GM19468 (cell line): ENCODE measurements around the gene PCSK7.

Experiments
- ATAC-seq: cut with Tn5 transposase; IDR thresholded peaks from one replicate; pipeline ENCODE4 v1.9.1; 2021; ENCODE audit warnings: mild to moderate bottlenecking, moderate library complexity, moderate number of reproducible peaks; ENCODE audit not compliant: unreplicated experiment; ENCODE audit errors: extremely low read depth

The PCSK7 gene

DNA sequence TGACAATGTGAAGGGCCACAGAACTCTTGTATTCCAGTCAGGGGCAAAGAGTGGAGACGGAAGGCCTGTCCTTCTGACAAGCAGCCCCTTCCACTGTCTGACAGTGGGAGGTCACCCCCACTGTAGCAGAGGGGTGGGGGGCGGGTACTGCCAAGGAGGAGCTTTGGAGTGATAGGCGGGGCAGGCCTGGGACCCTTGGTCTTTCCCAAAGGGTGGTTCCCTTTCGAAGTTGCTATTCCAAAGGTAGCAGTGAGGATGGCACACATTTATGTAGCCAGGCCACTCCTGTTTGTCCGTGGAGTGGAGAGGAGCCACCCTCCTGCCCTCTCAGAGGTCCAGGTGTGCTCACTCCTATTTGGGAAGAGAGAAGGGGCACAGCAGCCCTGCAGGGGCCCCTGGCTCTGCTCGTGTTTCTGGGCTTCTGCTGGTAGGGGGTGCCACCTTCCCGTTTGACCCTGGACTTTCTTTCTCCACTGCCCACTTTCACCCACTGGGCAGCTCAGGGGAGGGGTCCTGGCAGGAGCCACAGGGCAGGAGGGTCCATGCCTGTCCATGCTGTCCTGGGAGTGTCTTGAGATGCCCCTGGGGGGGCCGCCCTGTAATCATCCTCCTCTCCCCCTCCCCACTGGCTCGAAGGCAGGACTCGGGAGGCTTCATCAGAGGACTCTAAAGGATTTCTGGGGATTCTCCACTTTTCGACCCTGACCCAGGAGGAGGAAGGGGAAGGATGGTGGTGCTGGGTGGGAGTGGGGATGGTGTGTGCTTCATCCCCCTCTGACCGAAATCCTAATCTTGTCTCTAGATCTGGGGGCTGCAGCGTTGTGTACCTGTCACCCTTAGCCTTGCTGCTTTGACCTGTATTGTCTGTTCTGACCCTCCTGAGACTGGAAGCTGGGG, 31.7 kb downstream of the PCSK7 start:
- no peak for ATAC-seq

DNA sequence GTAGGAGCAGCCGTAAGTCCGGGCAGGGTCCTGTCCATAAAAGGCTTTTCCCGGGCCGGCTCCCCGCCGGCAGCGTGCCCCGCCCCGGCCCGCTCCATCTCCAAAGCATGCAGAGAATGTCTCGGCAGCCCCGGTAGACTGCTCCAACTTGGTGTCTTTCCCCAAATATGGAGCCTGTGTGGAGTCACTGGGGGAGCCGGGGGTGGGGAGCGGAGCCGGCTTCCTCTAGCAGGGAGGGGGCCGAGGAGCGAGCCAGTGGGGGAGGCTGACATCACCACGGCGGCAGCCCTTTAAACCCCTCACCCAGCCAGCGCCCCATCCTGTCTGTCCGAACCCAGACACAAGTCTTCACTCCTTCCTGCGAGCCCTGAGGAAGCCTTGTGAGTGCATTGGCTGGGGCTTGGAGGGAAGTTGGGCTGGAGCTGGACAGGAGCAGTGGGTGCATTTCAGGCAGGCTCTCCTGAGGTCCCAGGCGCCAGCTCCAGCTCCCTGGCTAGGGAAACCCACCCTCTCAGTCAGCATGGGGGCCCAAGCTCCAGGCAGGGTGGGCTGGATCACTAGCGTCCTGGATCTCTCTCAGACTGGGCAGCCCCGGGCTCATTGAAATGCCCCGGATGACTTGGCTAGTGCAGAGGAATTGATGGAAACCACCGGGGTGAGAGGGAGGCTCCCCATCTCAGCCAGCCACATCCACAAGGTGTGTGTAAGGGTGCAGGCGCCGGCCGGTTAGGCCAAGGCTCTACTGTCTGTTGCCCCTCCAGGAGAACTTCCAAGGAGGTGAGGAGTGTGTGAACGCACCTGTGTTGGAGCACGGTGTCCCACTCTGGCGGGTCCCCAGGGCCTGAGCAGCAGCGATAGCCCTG, 32.6 kb downstream of the PCSK7 start, which contains the start of gene TAGLN:
Gene TAGLN (plus strand): TSS at position 318 of the 863 bp plus-strand sequence. CDS start 3,644 bp downstream, outside the sequence.
- ATAC-seq: no peak

DNA sequence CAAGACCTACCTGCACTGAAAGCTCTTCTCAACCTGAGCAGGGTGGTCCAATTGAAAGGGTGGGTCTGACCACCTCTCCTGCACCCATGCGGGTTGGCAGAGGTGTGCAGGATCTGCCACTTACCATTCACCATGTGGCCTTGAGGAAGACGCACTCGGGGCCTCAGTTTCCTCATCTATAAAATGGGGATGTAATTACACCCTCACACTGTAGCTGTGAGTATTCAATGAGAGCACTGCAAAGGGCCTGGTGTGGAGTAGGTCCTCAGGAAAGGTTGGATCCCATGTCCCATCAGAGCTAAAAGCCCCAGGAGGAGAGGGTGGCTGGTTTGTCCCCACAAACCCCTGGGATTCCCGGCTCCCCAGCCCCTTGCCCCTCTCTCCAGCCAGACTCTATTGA, 33.3 kb downstream of the PCSK7 start:
- ATAC-seq: no peak

DNA sequence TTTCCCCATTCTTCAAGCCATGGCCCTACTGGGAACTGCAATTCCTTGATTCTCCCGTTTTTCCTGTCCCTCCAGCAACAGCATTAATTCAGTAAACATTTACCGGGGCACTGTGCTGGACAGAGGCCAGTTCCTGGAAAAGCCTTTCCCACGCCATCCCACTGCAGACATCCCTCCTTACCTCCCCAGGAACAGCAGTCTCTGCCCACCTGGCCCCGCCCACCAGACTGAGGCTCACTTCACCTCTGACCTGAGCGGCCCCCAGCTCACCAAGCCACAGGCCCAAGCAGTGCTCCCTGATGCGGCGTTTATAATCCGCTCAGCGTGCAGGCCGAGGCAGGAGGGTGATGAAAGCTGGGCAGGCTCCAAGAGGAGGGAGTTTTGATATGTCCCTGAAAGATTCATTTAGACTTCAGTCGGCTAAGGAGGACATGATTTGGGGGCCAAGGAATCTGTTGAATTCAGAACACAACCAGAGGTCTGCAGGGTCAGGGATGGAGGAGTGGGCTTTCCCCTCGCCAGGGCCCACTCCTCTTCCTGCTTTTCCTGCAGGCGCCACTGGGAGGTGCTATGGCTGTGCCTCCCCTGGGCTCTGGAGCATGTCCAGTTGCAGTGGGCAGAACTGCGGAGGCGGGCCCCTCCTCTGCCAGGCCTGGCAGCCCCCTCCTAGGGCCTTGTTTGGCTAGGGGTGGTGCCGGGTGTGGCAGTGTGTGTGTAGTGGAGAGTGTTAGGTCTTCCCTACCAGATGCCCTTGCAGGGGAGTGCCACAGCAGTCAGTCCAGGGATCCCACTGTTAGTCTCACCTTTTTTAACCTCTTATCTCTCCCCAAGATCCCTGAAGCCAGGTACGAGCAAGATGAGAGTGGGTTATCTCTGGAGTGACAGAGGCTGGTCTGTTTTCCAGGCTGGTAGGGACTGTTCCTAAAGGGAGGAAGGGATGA, 34.1 kb downstream of the PCSK7 start:
- ATAC-seq: no peak

DNA sequence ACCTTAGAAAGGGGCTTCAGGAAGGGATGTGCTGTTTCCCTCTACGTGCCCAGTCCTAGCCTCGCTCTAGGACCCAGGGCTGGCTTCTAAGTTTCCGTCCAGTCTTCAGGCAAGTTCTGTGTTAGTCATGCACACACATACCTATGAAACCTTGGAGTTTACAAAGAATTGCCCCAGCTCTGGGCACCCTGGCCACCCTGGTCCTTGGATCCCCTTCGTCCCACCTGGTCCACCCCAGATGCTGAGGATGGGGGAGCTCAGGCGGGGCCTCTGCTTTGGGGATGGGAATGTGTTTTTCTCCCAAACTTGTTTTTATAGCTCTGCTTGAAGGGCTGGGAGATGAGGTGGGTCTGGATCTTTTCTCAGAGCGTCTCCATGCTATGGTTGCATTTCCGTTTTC, 34.9 kb downstream of the PCSK7 start:
- no peak for ATAC-seq

DNA sequence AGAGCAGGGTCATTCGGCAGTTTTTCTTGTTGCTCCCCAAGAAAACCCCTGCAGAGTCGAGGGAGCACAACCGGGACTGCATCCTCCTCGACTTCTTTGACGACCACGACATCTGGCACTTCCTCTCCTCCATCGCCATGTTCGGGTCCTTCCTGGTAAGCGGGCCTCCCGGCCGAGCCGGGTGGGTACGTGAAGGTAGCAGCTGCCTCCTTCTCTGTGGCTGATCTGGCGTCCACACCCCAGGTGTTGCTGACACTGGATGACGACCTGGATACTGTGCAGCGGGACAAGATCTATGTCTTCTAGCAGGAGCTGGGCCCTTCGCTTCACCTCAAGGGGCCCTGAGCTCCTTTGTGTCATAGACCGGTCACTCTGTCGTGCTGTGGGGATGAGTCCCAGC, 36.1 kb downstream of the PCSK7 start:
- no peak for ATAC-seq

DNA sequence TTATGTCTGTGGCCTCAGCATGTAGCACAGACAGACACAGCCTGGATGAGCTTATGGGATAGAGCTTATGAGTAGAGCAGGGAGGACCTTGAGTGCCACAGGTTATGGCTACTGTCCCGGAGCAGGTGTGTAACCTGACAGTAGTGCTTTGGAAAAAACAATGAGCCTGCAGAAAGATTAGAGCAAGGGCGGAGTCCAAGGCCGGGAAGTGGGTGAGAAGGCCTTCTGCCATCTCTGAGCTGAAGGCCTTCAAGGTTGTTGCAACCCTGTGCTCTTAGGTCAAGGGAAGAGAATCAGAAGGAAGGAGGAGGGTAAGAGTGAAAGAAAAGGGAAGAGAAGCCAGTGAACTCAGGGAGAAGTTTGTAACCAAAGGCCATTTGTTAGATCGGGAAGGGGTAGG, 36.6 kb downstream of the PCSK7 start:
- ATAC-seq: no peak

DNA sequence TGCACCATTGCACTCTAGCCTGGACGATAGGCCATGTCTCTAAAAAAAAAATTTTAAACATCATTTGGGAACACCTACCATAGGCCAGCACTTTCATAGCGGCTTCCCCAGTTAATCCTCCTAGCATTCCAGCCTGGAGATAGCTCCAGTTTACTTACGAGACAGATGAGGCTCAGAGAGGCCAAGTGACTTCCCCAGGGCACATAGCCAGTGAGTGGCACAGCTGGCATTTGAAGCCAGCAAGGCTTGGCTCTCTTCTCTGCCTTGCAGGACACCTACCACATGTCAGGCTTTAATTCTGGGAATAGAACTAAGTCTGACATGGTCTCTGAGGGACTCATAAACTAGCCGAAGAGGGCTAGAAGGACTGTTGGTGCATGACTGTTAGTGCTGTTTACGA, 37.6 kb downstream of the PCSK7 start:
- no peak for ATAC-seq

DNA sequence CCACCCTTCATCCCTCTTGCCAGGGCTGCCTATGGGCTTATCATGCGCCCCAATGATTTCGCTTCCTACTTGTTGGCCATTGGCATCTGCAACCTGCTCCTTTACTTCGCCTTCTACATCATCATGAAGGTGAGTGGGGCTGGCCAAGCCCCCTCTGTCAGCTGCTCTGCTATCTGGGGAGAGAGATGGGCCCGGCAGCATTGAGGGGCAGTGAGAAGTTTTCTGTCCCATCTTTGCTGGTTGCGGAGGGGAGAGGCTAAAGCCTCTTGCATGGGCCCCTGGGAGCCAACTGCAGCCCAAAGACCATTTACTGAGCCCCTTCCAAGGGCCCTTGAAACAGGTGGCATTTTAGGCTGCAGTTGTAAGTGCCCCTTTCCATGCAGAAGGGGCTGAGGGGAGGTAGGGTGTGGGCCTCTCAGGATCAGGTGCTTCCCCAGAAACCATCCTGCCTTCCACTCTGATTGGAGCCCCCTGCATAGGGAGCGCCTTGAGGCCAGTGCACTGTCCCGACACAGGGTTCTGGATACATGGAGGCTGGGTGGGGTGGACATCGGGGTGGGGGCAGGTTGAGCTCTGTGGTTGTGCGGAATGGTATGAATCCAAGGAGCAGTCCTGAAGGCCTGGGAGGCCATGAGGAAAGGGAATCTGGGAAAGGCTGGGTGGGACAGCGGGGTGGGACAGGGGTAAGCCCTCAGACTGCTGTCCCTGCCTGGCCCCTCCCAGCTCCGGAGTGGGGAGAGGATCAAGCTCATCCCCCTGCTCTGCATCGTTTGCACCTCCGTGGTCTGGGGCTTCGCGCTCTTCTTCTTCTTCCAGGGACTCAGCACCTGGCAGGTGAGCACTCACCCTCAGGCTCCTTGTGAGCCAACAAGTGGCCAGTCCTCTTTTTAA, 38.5 kb downstream of the PCSK7 start:
- ATAC-seq: no peak

DNA sequence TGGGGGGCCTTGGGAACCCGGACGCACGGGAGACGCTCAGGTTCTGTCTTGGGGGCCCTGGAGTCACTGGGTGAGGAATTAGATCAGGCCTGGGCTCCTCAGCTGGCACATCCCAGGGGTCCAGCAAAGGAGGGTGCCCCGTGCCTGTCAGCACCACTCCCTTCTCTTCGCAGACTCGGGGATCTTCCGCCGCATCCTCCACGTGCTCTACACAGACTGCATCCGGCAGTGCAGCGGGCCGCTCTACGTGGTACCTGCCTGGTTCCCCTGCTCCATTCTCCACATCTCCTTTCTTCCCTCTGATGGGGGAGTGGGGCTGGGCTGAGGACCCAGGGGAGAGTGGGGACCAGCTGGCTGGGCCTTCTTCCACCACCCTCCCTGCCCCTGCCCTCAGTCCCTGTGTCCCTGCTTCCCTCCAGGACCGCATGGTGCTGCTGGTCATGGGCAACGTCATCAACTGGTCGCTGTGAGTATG, 39.4 kb downstream of the PCSK7 start:
- no peak for ATAC-seq

DNA sequence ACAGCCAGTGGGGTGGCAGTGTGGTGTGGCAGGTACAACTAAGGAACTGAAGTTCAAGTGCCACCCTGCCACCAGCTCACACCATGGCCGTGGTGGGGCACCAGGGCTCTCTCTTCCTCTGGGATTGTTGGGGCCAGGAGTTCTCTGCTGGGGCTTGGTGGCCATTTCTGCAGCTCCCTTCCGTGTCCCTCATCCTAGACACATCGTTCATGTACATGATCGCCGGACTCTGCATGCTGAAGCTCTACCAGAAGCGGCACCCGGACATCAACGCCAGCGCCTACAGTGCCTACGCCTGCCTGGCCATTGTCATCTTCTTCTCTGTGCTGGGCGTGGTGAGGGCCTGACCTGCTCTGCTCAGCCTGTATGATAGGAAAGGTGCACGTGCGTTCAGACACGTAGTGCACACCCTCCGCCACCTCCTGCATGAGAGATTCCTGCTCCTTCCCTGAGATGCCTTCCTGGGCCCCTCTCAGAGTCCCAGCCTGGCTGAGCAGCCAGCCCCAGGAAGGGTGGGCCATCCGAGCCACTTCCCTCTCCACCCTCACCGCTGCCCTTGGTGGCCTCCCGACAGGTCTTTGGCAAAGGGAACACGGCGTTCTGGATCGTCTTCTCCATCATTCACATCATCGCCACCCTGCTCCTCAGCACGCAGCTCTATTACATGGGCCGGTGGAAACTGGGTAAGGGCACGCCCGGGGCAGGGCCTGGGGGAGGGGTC, 40.0 kb downstream of the PCSK7 start:
- ATAC-seq: no peak

DNA sequence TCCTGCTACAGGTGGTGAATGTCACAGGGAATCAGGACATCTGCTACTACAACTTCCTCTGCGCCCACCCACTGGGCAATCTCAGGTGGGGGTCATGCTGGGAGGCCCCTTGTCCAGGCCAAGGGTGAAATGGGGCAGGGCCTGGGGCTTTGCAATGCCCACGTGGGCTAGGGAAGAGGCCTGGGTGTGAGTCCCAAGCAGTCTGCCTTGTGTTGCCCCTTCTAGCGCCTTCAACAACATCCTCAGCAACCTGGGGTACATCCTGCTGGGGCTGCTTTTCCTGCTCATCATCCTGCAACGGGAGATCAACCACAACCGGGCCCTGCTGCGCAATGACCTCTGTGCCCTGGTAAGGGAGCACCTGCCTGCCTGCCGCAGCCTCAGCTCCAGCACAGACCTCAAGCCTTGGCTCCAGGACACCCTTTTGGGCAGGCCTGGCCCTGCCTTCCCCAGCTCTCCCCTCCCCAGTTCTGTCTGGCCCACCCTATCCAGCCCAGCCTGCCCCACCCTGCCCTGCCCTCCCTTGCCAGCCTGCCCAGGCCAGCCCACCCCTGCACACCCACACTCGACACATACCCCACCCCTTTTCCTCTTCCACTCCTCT, 41.8 kb downstream of the PCSK7 start:
- ATAC-seq: no peak

DNA sequence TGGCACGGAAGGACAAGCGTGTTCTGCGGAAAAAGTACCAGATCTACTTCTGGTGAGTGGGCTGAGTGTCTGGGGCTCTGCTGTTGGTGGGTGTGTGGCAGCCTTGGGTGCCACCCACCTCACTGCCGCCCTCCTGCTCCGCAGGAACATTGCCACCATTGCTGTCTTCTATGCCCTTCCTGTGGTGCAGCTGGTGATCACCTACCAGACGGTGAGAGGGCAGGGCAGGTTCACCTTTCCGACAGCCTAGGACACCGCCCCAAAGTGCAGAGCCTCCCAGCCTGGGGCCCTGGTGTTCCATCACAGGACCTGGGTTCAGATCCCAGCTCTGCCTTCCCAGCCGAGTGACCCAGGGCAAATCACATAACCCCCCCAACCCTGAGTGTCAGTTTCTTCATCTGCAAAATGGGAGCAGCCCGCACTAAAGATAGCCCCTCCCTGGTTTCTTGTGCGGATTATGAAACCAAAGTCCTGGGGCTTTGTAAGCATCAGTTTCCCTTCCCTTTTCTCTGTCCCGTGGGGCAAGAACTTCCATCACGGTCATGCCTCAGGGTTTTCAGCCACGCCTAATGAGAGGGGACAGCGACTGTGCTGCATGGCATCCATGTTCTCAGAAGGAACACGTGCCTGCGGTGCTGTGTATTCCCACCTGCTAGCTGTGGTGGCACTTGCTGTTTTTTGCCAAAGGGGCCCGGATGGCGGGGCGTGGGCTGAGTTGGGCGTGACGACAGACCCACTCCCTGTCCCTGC, 42.5 kb downstream of the PCSK7 start:
- ATAC-seq: no peak

DNA sequence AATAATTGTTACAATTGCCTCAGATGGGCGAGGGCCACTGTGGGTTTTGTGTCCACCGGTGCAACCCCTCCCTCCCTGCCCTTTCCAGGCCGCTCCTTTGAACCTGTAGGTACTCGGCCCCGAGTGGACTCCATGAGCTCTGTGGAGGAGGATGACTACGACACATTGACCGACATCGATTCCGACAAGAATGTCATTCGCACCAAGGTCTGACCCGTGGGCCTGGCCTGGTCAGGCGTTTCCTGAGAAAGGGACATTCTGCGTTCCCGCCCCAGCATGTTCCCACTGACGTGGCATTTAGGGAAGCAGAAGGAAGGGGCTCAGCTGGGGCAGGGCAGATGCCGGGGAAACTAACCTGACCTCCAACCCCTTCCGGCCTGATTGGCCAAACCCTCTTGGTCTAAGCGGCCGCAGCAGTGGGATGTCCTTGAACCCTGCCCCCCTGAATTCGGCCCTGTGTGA, 43.2 kb downstream of the PCSK7 start:
- no peak for ATAC-seq

DNA sequence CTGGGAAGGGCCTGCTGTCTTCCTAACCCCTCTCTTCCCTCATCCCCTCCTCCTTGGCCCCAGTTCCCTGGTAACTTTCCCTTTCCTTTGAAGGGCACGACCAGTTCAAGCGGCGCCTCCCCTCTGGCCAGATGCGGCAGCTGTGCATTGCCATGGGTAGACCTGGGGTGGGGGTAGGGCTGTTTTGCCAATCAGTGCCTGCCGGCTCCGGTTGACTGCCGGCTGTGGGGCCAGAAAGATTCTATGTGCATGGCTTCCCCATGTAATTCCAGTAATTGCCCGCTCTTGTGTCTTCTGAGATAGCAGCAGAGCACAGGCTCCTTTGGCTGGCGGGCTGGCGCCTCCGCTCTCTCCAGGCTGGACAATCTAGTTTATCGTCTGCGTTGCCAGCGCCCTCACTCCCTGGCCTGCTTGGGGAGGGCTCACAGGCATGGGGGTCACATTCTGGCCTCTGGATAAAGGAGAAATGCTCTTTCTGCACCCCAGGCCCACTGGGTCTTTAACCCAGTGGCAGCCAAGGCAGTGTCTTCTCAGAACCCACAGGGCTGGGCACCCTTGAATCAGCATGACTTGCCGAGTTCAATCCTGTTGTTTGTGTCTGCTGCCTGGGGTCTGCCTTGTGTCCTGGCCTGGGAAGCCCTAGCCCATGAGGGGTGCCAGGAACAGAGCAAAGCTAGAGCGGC, 43.9 kb downstream of the PCSK7 start:
- ATAC-seq: no peak

DNA sequence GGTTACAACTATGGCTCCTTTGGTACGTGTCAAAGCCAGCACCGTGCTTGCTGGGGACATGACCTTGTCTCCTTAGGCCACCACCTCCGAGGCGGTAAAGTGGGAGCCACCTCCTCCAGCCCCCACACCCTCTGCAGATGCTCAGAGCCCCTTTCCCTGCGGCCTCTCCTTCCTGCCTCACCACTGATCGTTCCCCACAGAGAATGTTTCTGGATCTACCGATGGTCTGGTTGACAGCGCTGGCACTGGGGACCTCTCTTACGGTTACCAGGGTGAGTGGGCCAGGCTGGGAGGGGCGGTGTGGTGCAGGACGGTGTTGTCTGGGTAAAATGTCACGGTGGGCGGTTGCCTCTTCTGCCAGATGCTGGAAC, 44.5 kb downstream of the PCSK7 start:
- ATAC-seq: no peak

DNA sequence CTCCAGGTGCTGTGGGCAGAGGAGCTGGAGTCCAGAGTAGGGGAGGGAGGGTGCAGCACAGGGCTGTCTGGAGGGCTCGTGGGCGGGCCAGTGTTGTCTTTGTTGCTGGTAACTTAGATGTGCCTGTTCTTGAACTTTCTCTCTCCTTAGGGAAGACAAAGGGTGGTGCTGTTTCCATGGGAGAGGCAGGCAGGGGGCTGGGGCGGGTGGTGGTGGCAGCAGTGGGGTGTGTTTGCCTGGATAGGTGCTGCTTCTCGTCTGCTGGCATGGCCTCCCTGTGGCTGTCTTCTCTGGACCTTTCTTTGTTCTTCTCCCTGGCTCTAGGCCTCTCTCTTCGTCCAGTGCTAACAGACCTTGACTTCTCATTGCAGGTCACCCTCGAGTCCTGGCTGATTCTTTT, 44.9 kb downstream of the PCSK7 start:
- no peak for ATAC-seq
